GM18867 (cell line): Measurements from ENCODE around the gene GALNT18.

Experiments
- ATAC-seq: cut with Tn5 transposase; IDR thresholded peaks from one replicate; pipeline ENCODE4 v1.9.1; 2021; ENCODE audit warnings: mild to moderate bottlenecking, moderate library complexity; ENCODE audit not compliant: unreplicated experiment

Gene GALNT18

GRCh38 chr11:11624926-11625325, 3.1 kb upstream of the GALNT18 start:
- ATAC-seq, result no peak

- no peak for ATAC-seq
These were observed 2.4 kb upstream of the GALNT18 start for GRCh38 chr11:11624204-11624603.

GRCh38 chr11:11622772-11623171, 967 bp upstream of the GALNT18 start:
- ATAC-seq, result no peak

- no peak for ATAC-seq
These were observed 518 bp upstream of the GALNT18 start for GRCh38 chr11:11622340-11622706.

GRCh38 chr11:11620921-11621572, 758 bp downstream of the GALNT18 start:
- ATAC-seq, result no peak

- no peak for ATAC-seq
These were observed 1.5 kb downstream of the GALNT18 start for GRCh38 chr11:11620173-11620920.

GRCh38 chr11:11618973-11619435, 2.8 kb downstream of the GALNT18 start:
- no peak for ATAC-seq

- ATAC-seq, result no peak
These were observed 6.7 kb downstream of the GALNT18 start for GRCh38 chr11:11615086-11615485.

- ATAC-seq, result no peak
These were observed 9.4 kb downstream of the GALNT18 start for GRCh38 chr11:11612439-11612838.

GRCh38 chr11:11611381-11611780, 10.4 kb downstream of the GALNT18 start:
- ATAC-seq, result no peak

- ATAC-seq, result no peak
These were observed 13.0 kb downstream of the GALNT18 start for GRCh38 chr11:11608783-11609232.

GRCh38 chr11:11607772-11608171, 14.0 kb downstream of the GALNT18 start:
- no peak for ATAC-seq

GRCh38 chr11:11605821-11606450, 15.9 kb downstream of the GALNT18 start:
- no peak for ATAC-seq

- ATAC-seq, result no peak
These were observed 16.6 kb downstream of the GALNT18 start for GRCh38 chr11:11605181-11605580.

GRCh38 chr11:11604370-11604990, 17.3 kb downstream of the GALNT18 start:
- no peak for ATAC-seq

- ATAC-seq, result no peak
These were observed 19.8 kb downstream of the GALNT18 start for GRCh38 chr11:11602011-11602410.

- ATAC-seq, result no peak
These were observed 21.5 kb downstream of the GALNT18 start for GRCh38 chr11:11600288-11600687.

- ATAC-seq, result no peak
These were observed 23.6 kb downstream of the GALNT18 start for GRCh38 chr11:11598243-11598642.

- no peak for ATAC-seq
These were observed 27.6 kb downstream of the GALNT18 start for GRCh38 chr11:11594162-11594561.

- ATAC-seq, result no peak
These were observed 29.6 kb downstream of the GALNT18 start for GRCh38 chr11:11592146-11592684.

- no peak for ATAC-seq
These were observed 32.4 kb downstream of the GALNT18 start for GRCh38 chr11:11589437-11589836.
